ENCODE data around the gene TSPYL1.

- TF ChIP-seq CTCF (IDR thresholded peaks at IDR 0.05) (no peak), POLR2A (IDR thresholded peaks at IDR 0.05) (no peak), EP300 (IDR thresholded peaks at IDR 0.05) (no peak)
Measured at GRCh38 chr6:116301104-116301503, 21.4 kb upstream of the TSPYL1 start.

Measured in ovary (tissue), 3 donors.